IPS-18a (cell line): ENCODE results near the gene CEND1.

ENCODE experiments used
- H3K27ac ChIP-seq: one replicate; pipeline ENCODE4 v1.5.1; 2013; ENCODE audit warnings: low read length
- H3K27me3 ChIP-seq: one replicate; pipeline ENCODE4 v1.6.1; 2013; ENCODE audit warnings: mild to moderate bottlenecking, low read length; ENCODE audit not compliant: control insufficient read depth, insufficient read depth
- H3K36me3 ChIP-seq: one replicate; pipeline ENCODE4 v1.6.1; 2013; ENCODE audit warnings: low read depth, low read length; ENCODE audit not compliant: control insufficient read depth
- H3K4me1 ChIP-seq: one replicate; pipeline ENCODE4 v1.6.1; 2013; ENCODE audit warnings: low read depth, low read length; ENCODE audit not compliant: control insufficient read depth
- H3K4me3 ChIP-seq: one replicate; pipeline ENCODE4 v1.5.1; 2013; ENCODE audit warnings: low read length
- H3K9ac ChIP-seq: one replicate; pipeline ENCODE4 v1.6.1; 2013; ENCODE audit warnings: mild to moderate bottlenecking, low read length, moderate library complexity
- H3K9me3 ChIP-seq: one replicate; pipeline ENCODE4 v1.6.1; 2013; ENCODE audit warnings: low read depth, low read length; ENCODE audit not compliant: control insufficient read depth

Gene CEND1

DNA sequence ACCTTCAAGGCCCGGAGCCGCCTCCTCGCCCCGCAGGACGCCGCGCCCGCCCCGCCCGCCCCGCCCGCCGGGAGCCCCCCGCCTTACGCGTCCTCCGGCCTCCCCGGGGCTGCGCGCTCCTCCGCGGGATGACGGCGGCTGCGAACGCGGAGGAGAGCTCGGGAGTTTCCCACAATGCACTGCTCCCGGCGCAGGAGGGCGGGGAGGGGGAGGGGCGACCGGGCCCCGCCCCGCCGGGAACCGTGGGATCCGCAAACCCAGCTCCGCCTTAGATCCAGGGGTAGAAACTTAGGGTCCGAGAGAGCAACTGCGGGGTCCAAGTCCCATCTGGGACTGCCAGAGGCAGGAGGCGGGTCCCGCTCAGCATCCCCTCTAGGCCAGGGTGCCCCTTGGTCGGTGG, at the start of gene CEND1:
Gene CEND1 (minus strand): TSS at position 148 of the 400 bp plus-strand sequence. CDS start 1,514 bp downstream, outside the sequence.
- no peaks in the 10 kb centered on the region for H3K9me3 ChIP-seq
- H3K4me3 ChIP-seq, result no peak within 1 kb of the TSS
- peaks cover 4% of the 10 kb centered on the region for H3K36me3 ChIP-seq
- H3K9ac ChIP-seq, result no peak within 1 kb of the TSS
- H3K4me1 ChIP-seq, result peaks cover 9% of the 10 kb centered on the region
- H3K27me3 ChIP-seq, result no peaks in the 10 kb centered on the region
- H3K27ac ChIP-seq, result no peak within 1 kb of the TSS

DNA sequence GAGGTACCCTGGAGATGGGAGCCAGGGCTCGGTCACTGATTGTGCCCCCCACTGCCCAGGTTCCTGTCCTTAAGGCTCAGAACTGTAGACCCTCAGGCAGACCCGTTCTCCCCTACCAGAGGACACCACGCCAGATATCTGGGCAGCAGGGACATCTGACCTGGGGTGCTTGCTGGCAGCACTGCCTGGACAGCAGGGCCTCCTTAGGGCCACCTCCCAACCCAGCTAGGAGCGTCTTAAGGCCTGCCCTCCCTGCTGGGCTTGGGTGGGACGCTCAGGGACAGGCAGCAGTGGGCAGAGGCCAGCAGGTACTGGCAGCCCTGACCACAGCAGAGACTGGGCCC, 49.4 kb upstream of the CEND1 start:
- H3K4me3 ChIP-seq, result no peak overlapping the region
- no peak overlapping the region for H3K9ac ChIP-seq
- peaks cover 7% of the 10 kb centered on the region for H3K27me3 ChIP-seq
- no peak overlapping the region for H3K27ac ChIP-seq
- no peaks in the 10 kb centered on the region for H3K9me3 ChIP-seq
- H3K4me1 ChIP-seq, result peaks cover 3% of the 10 kb centered on the region
- peaks cover 22% of the 10 kb centered on the region for H3K36me3 ChIP-seq

DNA sequence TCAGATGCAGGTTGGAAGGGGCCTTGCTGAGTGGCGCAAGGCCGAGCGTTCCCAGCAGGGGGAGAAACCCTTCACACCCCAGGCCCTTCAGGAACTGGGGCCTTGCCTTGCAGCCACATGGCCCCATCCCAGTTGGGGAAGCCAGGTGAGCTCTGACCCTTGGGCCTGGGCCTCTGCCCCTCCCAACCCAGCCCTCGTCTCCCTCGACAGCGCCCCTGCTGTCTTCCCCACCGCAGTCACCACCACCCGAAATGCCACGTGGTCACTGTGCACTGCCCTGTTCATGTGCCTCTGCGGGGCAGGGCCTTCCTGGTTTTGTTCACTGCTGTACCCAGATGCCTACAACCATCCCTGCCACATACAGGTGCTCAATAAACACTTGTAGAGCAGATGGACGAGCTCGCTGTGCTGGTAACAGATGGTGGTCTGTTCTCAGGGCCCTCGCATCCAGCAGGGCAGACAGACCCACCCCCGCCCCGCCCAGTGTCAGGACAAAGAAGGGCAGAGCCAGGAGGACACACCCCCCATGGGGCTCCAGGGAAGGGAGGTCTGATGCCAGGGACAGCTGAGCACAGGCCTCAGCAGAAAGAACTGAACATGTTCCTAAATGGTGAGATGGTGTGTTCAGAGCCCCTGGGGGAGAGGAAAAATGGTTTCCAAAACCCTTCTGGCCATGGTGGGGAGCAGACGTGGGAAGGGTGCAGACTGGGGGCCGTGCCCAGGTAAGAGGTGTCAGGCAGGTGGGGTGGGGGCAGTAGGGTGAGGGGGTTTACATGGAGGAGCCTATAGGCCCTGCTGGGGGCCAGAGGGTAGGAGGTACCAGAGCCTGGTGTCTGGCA, 48.8 kb upstream of the CEND1 start:
- H3K27ac ChIP-seq, result no peak overlapping the region
- peaks cover 22% of the 10 kb centered on the region for H3K36me3 ChIP-seq
- H3K4me1 ChIP-seq, result peaks cover 3% of the 10 kb centered on the region
- no peaks in the 10 kb centered on the region for H3K9me3 ChIP-seq
- H3K4me3 ChIP-seq, result no peak overlapping the region
- peaks cover 13% of the 10 kb centered on the region for H3K27me3 ChIP-seq
- no peak overlapping the region for H3K9ac ChIP-seq

DNA sequence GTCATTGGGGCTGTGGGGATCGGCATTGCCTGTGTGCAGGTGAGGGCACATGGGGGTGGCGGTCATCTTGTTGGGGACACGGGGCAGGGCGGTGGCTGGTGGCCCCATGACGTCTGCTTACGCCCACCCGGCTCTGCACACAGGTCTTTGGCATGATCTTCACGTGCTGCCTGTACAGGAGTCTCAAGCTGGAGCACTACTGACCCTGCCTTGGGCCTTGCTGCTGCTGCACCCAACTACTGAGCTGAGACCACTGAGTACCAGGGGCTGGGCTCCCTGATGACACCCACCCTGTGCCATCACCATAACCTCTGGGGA, 48.1 kb upstream of the CEND1 start:
- Histone ChIP-seq H3K9me3 (no peaks in the 10 kb centered on the region), H3K36me3 (peaks cover 22% of the 10 kb centered on the region), H3K9ac (no peak overlapping the region), H3K27me3 (peaks cover 18% of the 10 kb centered on the region), H3K4me1 (peaks cover 4% of the 10 kb centered on the region), H3K27ac (no peak overlapping the region), H3K4me3 (no peak overlapping the region)

DNA sequence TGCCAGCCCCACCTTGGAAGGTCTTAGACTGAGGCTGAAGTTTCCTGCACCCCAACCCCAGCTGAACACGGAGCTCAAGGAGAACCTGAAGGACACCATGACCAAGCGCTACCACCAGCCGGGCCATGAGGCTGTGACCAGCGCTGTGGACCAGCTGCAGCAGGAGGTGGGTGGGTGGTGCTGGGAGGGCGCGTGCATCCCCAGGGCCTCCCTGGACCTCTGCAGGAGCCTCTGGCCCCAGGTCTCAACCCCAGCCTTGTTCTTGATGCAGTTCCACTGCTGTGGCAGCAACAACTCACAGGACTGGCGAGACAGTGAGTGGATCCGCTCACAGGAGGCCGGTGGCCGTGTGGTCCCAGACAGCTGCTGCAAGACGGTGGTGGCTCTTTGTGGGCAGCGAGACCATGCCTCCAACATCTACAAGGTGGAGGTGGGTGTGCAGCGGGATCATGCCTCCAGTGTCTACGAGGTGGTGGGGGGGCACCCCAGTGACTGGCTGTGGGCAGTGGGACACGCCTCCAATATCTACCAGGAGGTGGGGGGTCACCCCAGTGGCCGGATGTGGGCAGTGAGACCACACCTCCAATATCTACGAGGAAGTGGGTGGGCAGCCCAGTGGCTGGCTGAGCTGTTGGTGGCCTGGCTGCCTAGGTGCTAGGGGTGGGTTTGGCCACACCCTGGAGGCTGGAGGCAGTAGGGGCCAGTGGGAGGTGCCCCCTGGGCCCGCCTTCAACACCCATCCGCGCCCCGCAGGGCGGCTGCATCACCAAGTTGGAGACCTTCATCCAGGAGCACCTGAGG, 47.5 kb upstream of the CEND1 start:
- H3K4me1 ChIP-seq, result peaks cover 4% of the 10 kb centered on the region
- no peak overlapping the region for H3K27ac ChIP-seq
- peaks cover 20% of the 10 kb centered on the region for H3K27me3 ChIP-seq
- H3K36me3 ChIP-seq, result peaks cover 22% of the 10 kb centered on the region
- no peaks in the 10 kb centered on the region for H3K9me3 ChIP-seq
- no peak overlapping the region for H3K9ac ChIP-seq
- no peak overlapping the region for H3K4me3 ChIP-seq

DNA sequence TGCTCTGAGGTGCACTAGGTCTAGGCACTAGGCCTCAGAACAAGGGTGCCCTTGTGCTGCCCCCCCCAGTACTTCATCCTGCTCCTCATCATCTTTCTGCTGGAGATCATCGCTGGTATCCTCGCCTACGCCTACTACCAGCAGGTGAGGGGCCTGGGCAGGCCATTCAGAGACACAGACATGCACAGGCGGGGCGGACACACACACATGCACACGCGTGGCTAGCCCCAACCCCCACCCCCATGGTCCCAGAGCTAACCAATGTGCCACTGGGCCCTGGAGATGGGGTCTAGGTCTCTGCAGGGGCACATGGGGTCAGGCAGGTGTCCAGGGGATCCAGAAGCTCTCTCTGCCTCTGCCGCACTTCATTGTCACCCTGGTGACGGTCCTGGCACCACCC, 46.8 kb upstream of the CEND1 start:
- H3K36me3 ChIP-seq, result peaks cover 22% of the 10 kb centered on the region
- H3K27me3 ChIP-seq, result peaks cover 27% of the 10 kb centered on the region
- H3K27ac ChIP-seq, result no peak overlapping the region
- H3K4me3 ChIP-seq, result no peak overlapping the region
- H3K4me1 ChIP-seq, result peaks cover 11% of the 10 kb centered on the region
- no peaks in the 10 kb centered on the region for H3K9me3 ChIP-seq
- H3K9ac ChIP-seq, result no peak overlapping the region

DNA sequence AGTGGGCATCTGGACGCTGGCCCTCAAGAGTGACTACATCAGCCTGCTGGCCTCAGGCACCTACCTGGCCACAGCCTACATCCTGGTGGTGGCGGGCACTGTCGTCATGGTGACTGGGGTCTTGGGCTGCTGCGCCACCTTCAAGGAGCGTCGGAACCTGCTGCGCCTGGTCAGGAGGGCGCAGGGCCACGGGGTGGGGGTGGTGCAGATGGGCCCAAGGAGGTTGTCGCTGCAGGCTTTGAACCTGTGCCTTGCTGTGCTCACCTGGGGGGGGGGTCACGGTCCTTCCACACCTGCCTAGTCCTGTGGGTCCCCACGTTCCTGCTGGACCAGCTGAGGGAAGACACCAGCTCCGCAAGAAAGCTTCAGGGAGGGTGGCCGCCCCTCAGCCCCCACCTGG, 46.4 kb upstream of the CEND1 start:
- Histone ChIP-seq H3K27me3 (peaks cover 31% of the 10 kb centered on the region), H3K27ac (no peak overlapping the region), H3K9me3 (no peaks in the 10 kb centered on the region), H3K36me3 (peaks cover 22% of the 10 kb centered on the region), H3K9ac (no peak overlapping the region), H3K4me1 (peaks cover 15% of the 10 kb centered on the region), H3K4me3 (no peak overlapping the region)

DNA sequence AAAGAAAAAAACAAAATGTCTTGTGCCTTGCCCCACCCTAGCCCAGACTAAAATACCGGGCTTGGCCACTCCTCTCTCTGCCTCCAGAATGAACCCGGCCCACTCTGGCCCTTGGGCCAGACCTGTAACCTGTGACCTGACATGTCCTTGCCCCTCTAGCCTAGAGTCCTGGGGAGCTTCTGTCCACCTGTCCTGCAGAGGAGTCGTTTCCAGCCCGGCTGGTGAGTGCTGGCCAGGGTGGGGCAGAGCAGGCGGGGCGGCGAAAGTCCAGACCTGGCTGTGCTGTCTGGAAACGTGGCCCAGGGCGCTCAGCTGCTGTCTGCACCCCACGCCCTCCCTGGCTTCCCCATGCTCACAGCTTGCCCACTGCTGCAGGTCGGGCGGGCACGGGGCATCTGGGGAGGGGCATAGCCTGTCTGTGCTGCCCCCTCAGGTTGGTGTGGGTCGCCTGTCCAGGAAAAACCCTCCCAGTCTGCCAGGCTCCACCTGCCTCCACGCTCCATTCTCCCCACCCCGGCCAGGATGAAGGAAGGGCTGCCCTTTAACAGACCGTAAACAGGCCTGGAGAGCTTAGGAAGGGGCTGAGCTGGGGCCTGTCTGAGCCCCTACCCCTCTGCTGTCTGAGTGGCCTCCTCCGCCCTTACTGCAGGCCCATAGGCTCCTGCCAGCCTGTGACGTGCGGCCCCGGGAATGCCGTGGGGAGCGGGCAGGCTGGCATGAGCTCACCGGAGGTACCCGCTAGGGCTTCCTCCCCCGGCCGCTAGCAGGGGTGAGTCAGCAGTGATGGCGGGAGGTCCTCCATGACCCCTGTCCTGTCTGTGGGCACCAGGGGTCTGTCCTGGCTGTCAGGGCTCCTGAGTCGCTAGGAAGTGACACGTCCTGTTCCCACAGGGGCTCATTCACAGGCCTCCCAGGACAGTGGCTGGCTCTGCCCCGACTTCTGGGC, 44.8 kb upstream of the CEND1 start:
- peaks cover 12% of the 10 kb centered on the region for H3K36me3 ChIP-seq
- no peaks in the 10 kb centered on the region for H3K9me3 ChIP-seq
- no peak overlapping the region for H3K4me3 ChIP-seq
- no peak overlapping the region for H3K27ac ChIP-seq
- peaks cover 22% of the 10 kb centered on the region for H3K4me1 ChIP-seq
- H3K27me3 ChIP-seq, result peaks cover 46% of the 10 kb centered on the region
- H3K9ac ChIP-seq, result no peak overlapping the region

DNA sequence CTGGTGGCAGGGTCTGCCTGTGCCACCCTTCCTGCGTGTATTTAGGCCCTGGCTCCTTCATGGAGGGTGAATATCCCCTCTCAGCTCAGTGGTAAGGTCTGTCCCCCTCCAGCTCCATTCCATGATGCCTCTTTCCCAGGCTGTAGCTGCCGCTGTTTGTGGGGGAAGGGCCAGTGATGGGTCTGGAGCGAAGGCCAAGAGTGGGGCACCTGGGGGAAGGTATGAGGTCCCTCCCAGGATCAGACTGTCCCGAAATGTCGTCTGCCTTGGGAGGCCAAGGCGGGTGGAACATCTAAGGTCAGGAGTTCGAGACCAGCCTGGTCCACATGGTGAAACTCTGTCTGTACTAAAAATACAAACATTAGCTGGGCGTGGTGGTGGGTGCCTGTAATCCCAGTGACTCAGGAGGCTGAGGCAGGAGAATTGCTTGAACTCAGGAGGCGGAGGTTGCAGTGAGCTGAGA, 44.0 kb upstream of the CEND1 start:
- peaks cover 54% of the 10 kb centered on the region for H3K27me3 ChIP-seq
- no peak overlapping the region for H3K27ac ChIP-seq
- H3K4me1 ChIP-seq, result peaks cover 29% of the 10 kb centered on the region
- H3K9me3 ChIP-seq, result no peaks in the 10 kb centered on the region
- H3K36me3 ChIP-seq, result peaks cover 4% of the 10 kb centered on the region
- peak overlapping the region; percentile 62 for H3K4me3 ChIP-seq
- H3K9ac ChIP-seq, result peak overlapping the region; percentile 9

DNA sequence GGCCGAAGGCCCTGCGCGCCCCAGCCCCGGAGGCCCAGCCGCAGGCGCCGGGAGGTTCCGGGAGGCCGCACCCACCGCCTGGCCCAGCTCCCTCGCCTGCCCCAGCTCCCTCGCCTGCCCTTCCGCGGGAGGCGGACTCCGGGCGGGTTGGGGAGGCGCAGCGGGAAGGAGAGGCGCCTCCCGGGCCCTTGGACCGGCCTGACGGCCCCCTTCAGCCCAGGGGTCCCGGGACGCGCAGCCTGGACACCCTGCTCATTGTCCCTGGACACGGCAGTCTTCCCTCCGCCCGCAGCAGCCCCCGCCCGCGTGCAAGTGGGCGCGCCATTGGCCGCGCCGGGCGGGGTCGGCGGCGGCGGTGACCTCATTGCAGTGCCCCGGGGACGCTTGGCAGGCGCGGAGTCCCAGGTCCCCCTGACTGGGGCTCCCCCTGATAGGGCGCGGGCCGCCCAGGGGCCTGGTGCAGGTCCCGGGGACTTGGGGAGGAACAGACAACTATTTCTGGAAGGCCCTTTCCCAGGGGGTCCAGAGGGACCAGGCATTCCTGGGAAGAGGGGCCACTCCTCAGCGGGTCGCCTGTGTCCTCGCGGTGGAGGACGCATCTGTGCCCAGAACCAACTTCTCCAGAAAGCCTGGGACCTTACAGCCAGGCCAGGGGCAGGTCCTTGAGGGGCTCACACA, 43.4 kb upstream of the CEND1 start:
- peaks cover 60% of the 10 kb centered on the region for H3K27me3 ChIP-seq
- no peak overlapping the region for H3K27ac ChIP-seq
- H3K4me1 ChIP-seq, result peaks cover 34% of the 10 kb centered on the region
- no peaks in the 10 kb centered on the region for H3K9me3 ChIP-seq
- H3K9ac ChIP-seq, result peak overlapping the region; percentile 9
- H3K4me3 ChIP-seq, result peak overlapping the region; percentile 62
- no peaks in the 10 kb centered on the region for H3K36me3 ChIP-seq
